ENCODE measurements around the gene AUTS2. TPM values are rescaled to one million over a fixed set of nuclear protein-coding genes. Genes with fewer than 3 reads are reported as not detected.

AUTS2 gene
- polyA plus RNA-seq, 1 donor from 2014 or later, result 97.3 TPM

- no peak overlapping the region for H3K4me2 ChIP-seq (ENCODE audit: low read length)
- no peak overlapping the region for H3K27ac ChIP-seq (ENCODE audit: low read length)
- H3K9ac ChIP-seq (ENCODE audit: low read length), result no peak overlapping the region
- no peaks in the 10 kb centered on the region for H3F3A ChIP-seq (ENCODE audit: insufficient read depth, low read length, poor library complexity, severe bottlenecking)
- H4K20me1 ChIP-seq (ENCODE audit: insufficient read depth), result no peaks in the 10 kb centered on the region
- no peaks in the 10 kb centered on the region for H3K9me3 ChIP-seq (ENCODE audit: low read length)
- no peak for TF ChIP-seq RAD21 (conservative IDR thresholded peaks at IDR 0.05)
- TF ChIP-seq POLR2AphosphoS5 (IDR thresholded peaks at IDR 0.05), result no peak
- TF ChIP-seq EZH2 (IDR thresholded peaks at IDR 0.05; ENCODE audit: borderline replicate concordance, insufficient read depth, low read length, poor library complexity, severe bottlenecking), result no peak
- no peak for TF ChIP-seq SMC3 (conservative IDR thresholded peaks at IDR 0.05; ENCODE audit: poor library complexity)
- TF ChIP-seq, protein P1, sequence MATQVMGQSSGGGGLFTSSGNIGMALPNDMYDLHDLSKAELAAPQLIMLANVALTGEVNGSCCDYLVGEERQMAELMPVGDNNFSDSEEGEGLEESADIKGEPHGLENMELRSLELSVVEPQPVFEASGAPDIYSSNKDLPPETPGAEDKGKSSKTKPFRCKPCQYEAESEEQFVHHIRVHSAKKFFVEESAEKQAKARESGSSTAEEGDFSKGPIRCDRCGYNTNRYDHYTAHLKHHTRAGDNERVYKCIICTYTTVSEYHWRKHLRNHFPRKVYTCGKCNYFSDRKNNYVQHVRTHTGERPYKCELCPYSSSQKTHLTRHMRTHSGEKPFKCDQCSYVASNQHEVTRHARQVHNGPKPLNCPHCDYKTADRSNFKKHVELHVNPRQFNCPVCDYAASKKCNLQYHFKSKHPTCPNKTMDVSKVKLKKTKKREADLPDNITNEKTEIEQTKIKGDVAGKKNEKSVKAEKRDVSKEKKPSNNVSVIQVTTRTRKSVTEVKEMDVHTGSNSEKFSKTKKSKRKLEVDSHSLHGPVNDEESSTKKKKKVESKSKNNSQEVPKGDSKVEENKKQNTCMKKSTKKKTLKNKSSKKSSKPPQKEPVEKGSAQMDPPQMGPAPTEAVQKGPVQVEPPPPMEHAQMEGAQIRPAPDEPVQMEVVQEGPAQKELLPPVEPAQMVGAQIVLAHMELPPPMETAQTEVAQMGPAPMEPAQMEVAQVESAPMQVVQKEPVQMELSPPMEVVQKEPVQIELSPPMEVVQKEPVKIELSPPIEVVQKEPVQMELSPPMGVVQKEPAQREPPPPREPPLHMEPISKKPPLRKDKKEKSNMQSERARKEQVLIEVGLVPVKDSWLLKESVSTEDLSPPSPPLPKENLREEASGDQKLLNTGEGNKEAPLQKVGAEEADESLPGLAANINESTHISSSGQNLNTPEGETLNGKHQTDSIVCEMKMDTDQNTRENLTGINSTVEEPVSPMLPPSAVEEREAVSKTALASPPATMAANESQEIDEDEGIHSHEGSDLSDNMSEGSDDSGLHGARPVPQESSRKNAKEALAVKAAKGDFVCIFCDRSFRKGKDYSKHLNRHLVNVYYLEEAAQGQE (IDR thresholded peaks at IDR 0.05; ENCODE audit: borderline replicate concordance), result no peak
- TF ChIP-seq MXI1 (conservative IDR thresholded peaks at IDR 0.05; ENCODE audit: poor library complexity, severe bottlenecking), result no peak
- TF ChIP-seq CTCF (IDR thresholded peaks at IDR 0.05; ENCODE audit: poor library complexity, severe bottlenecking), result no peak
- TF ChIP-seq EP300 (conservative IDR thresholded peaks at IDR 0.05; ENCODE audit: poor library complexity, severe bottlenecking), result no peak
- TF ChIP-seq TAF1 (IDR thresholded peaks at IDR 0.05; ENCODE audit: low read depth), result no peak
- H3K9me2 ChIP-seq (ENCODE audit: insufficient read depth, low read length), result no peaks in the 10 kb centered on the region
- H3K79me2 ChIP-seq (replicated peaks; ENCODE audit: insufficient read depth, low read length), result no peaks in the 10 kb centered on the region
- H3K27me3 ChIP-seq (ENCODE audit: insufficient read depth, low read depth, low read length), result no peaks in the 10 kb centered on the region
- no peaks in the 10 kb centered on the region for H3K36me3 ChIP-seq (ENCODE audit: insufficient read depth, low read length)
- no peak overlapping the region for H3K4me3 ChIP-seq (ENCODE audit: low read length)
- H2AFZ ChIP-seq (ENCODE audit: low read depth, low read length), result no peak overlapping the region
Measured at GRCh38 chr7:70219061-70219460, 620.8 kb downstream of the AUTS2 start.

- H3K9ac ChIP-seq (ENCODE audit: low read length), result no peak overlapping the region
- no peaks in the 10 kb centered on the region for H3K9me2 ChIP-seq (ENCODE audit: insufficient read depth, low read length)
- H3K9me3 ChIP-seq (ENCODE audit: low read length), result no peaks in the 10 kb centered on the region
- no peaks in the 10 kb centered on the region for H3K27me3 ChIP-seq (ENCODE audit: insufficient read depth, low read depth, low read length)
- H3K27ac ChIP-seq (ENCODE audit: low read length), result no peak overlapping the region
- H3K4me2 ChIP-seq (ENCODE audit: low read length), result no peak overlapping the region
- no peaks in the 10 kb centered on the region for H4K20me1 ChIP-seq (ENCODE audit: insufficient read depth)
- H3K36me3 ChIP-seq (ENCODE audit: insufficient read depth, low read length), result no peaks in the 10 kb centered on the region
- TF ChIP-seq TAF1 (IDR thresholded peaks at IDR 0.05; ENCODE audit: low read depth) (no peak), MXI1 (conservative IDR thresholded peaks at IDR 0.05; ENCODE audit: poor library complexity, severe bottlenecking) (no peak), EP300 (conservative IDR thresholded peaks at IDR 0.05; ENCODE audit: poor library complexity, severe bottlenecking) (no peak), EZH2 (IDR thresholded peaks at IDR 0.05; ENCODE audit: borderline replicate concordance, insufficient read depth, low read length, poor library complexity, severe bottlenecking) (no peak), SMC3 (conservative IDR thresholded peaks at IDR 0.05; ENCODE audit: poor library complexity) (no peak), CTCF (IDR thresholded peaks at IDR 0.05; ENCODE audit: poor library complexity, severe bottlenecking) (no peak)
- TF ChIP-seq, protein P1 (IDR thresholded peaks at IDR 0.05; ENCODE audit: borderline replicate concordance), result no peak
- no peak overlapping the region for H2AFZ ChIP-seq (ENCODE audit: low read depth, low read length)
- H3K79me2 ChIP-seq (replicated peaks; ENCODE audit: insufficient read depth, low read length), result no peaks in the 10 kb centered on the region
- no peaks in the 10 kb centered on the region for H3F3A ChIP-seq (ENCODE audit: insufficient read depth, low read length, poor library complexity, severe bottlenecking)
- H3K4me3 ChIP-seq (ENCODE audit: low read length), result no peak overlapping the region
Measured at GRCh38 chr7:70229242-70229641, 631.0 kb downstream of the AUTS2 start.
